Measurements from ENCODE around the gene PA2G4. TPM values are rescaled to one million over a fixed set of nuclear protein-coding genes. Genes with fewer than 3 reads are reported as not detected.
A peak's percentile ranks its signal among the peaks of the same experiment; 100 is the strongest.

Gene PA2G4
- polyA plus RNA-seq, 4 donors = 63.7 to 156 (median 93.2) TPM

DNA sequence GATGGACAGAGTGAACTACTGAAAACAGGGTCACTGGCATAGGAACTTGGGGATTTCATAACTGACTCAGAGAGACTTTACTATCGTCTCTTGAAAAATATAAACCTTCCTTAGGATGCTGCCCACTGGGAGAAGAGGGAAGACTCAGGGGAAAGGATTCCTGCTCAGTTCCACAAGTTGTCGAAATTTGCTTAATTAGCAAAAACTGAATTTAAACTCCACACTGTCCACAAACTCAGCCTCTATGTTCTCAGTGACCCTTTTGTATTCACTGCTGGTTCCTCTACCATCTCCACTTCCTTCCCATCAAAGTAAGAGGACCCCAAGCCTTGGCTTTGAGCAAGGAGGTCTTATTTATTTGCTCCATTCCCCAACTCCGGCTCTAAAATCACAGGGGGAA lies 40.9 kb downstream of the PA2G4 start:
- peaks cover 3 to 42% (median 16%) of the 10 kb centered on the region in 3 donors for H3K36me3 ChIP-seq (ENCODE audit: control insufficient read depth in 3 of 3, insufficient read depth in 2 of 3, low read depth in 1 of 3, low read length in 3 of 3)
- WGBS, 3 donors = 88 to 94% (median 94%) methylated on average over 3 of the region's 3 CpGs
- no peaks in the 10 kb centered on the region for H3K9me3 ChIP-seq (ENCODE audit: control insufficient read depth in 2 of 2, insufficient read depth in 1 of 2, low read depth in 1 of 2, low read length in 1 of 2)
- no peak overlapping the region for H3K4me3 ChIP-seq (ENCODE audit: low read depth in 1 of 3, low read length in 3 of 3)
- peaks cover 0 to 15% (median 0%) of the 10 kb centered on the region in 3 donors for H3K4me1 ChIP-seq (ENCODE audit: control insufficient read depth in 3 of 3, insufficient read depth in 2 of 3, low read depth in 1 of 3, low read length in 2 of 3)
- DNase-seq (no peak), FAIRE-seq (no peak)
- H3K27ac ChIP-seq (ENCODE audit: low read depth in 1 of 3, low read length in 2 of 3) = no peak overlapping the region
- H3K27me3 ChIP-seq (ENCODE audit: control insufficient read depth in 3 of 3, insufficient read depth in 3 of 3, low read length in 3 of 3) = no peaks in the 10 kb centered on the region

DNA sequence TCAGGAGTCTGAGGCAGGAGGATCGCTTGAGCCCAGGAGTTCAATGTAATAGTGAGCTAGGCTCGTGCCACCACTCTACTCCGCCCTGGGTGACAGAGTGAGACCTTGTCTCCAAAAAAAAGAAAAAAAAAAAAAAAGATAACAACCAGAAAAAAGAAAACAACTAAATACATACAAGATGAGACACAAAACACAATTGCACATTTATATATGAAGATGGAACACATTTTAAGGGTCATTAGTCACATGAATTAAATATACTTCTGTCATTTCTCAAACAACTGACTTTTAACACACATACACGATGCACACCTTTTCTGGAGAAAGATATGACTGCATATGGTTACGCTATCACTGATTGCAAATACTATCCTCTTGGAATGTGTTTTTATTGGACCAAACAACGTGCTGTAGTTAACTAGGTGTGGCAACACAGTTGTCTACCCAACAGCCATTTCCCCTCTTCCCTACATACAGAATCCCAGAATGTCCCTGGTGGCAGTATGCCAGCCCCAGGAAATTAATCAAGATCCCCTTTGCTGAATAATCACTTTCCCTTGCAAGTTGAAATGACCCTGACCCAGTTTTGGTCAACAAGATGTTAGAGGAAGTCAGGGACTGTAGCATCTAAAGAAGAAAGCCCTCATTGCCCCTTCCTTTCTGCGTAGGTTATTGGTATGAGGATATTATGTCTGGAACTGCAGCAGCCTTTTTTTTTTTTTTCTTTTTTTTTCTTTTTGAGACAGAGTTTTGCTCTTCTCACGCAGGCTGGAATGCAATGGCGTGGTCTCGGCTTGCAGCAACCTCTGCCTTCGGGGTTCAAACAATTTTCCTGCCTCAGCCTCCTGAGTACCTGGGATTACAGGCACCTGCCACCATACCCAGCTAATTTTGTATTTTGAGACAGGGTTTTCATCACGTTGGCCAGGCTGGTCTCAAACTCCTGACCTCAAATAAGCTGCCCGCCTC lies 42.4 kb downstream of the PA2G4 start:
- no peaks in the 10 kb centered on the region for H3K9me3 ChIP-seq (ENCODE audit: control insufficient read depth in 2 of 2, insufficient read depth in 1 of 2, low read depth in 1 of 2, low read length in 1 of 2)
- peaks cover 0 to 23% (median 0%) of the 10 kb centered on the region in 3 donors for H3K4me1 ChIP-seq (ENCODE audit: control insufficient read depth in 3 of 3, insufficient read depth in 2 of 3, low read depth in 1 of 3, low read length in 2 of 3)
- no peak for FAIRE-seq
- 61 to 70% (median 66%) methylated on average over 13 of the region's 13 CpGs for WGBS, 3 donors
- no peak overlapping the region for H3K4me3 ChIP-seq (ENCODE audit: low read depth in 1 of 3, low read length in 3 of 3)
- H3K27me3 ChIP-seq (ENCODE audit: control insufficient read depth in 3 of 3, insufficient read depth in 3 of 3, low read length in 3 of 3) = no peaks in the 10 kb centered on the region
- H3K27ac ChIP-seq (ENCODE audit: low read depth in 1 of 3, low read length in 2 of 3) = peak overlapping the region in 2 of 3 donors; percentile 21 to 29
- H3K36me3 ChIP-seq (ENCODE audit: control insufficient read depth in 3 of 3, insufficient read depth in 2 of 3, low read depth in 1 of 3, low read length in 3 of 3) = peaks cover 3 to 36% (median 10%) of the 10 kb centered on the region in 3 donors
- DNase-seq = peak; percentile 61 to 79

DNA sequence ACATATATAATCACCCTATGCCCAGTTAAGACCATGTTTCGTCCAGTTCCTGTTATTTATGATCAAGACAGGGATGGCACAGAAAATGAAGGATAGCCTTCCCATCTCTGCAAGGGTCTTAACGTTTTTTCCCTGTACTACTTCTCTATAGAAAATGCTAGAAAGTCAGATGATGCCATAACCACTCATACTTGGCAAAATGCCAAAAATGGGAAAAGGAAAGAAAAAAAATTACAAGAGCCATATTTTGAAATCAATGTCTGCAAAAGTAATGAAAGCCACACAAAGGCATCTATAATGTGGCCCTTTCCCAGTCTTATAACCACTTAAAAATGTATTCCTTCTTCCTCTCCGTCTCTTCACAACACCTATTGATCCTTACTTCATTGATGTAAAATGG lies 46.2 kb downstream of the PA2G4 start:
- Histone ChIP-seq H3K4me3 (ENCODE audit: low read depth in 1 of 3, low read length in 3 of 3) (no peak overlapping the region), H3K36me3 (ENCODE audit: control insufficient read depth in 3 of 3, insufficient read depth in 2 of 3, low read depth in 1 of 3, low read length in 3 of 3) (peaks cover 0 to 18% (median 4%) of the 10 kb centered on the region in 3 donors), H3K27ac (ENCODE audit: low read depth in 1 of 3, low read length in 2 of 3) (no peak overlapping the region), H3K9me3 (ENCODE audit: control insufficient read depth in 2 of 2, insufficient read depth in 1 of 2, low read depth in 1 of 2, low read length in 1 of 2) (no peaks in the 10 kb centered on the region), H3K27me3 (ENCODE audit: control insufficient read depth in 3 of 3, insufficient read depth in 3 of 3, low read length in 3 of 3) (no peaks in the 10 kb centered on the region), H3K4me1 (ENCODE audit: control insufficient read depth in 3 of 3, insufficient read depth in 2 of 3, low read depth in 1 of 3, low read length in 2 of 3) (peaks cover 2 to 36% (median 7%) of the 10 kb centered on the region in 3 donors)
- 62 to 69% (median 66%) methylated on average over 3 of the region's 3 CpGs for WGBS, 3 donors
- no peak for DNase-seq
- no peak for FAIRE-seq

DNA sequence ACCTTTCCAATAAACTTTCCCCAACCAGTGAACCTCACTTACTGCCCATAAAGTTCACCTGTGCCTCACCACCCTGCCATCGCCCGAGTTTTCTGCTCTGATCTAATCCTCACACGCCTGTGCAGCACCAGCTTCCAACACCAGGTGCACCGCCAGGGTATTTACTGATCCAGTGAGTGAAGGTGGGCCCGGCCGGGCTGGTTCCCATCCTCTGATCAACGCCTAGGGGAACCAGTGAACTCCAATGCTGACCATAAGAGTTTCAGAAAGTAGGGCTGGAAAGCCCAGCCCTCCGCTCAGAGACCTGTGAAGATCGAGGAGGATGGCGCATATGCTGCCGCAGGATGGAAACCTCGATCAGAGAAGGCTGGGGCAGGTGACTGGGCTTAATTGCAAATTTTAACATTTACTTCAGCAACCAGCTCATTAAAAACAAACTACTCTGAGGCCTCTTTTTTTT lies 47.3 kb downstream of the PA2G4 start:
- no peaks in the 10 kb centered on the region for H3K9me3 ChIP-seq (ENCODE audit: control insufficient read depth in 2 of 2, insufficient read depth in 1 of 2, low read depth in 1 of 2, low read length in 1 of 2)
- FAIRE-seq = no peak
- peak overlapping the region; percentile 49 to 54 (median 52) for H3K4me3 ChIP-seq (ENCODE audit: low read depth in 1 of 3, low read length in 3 of 3)

DNA sequence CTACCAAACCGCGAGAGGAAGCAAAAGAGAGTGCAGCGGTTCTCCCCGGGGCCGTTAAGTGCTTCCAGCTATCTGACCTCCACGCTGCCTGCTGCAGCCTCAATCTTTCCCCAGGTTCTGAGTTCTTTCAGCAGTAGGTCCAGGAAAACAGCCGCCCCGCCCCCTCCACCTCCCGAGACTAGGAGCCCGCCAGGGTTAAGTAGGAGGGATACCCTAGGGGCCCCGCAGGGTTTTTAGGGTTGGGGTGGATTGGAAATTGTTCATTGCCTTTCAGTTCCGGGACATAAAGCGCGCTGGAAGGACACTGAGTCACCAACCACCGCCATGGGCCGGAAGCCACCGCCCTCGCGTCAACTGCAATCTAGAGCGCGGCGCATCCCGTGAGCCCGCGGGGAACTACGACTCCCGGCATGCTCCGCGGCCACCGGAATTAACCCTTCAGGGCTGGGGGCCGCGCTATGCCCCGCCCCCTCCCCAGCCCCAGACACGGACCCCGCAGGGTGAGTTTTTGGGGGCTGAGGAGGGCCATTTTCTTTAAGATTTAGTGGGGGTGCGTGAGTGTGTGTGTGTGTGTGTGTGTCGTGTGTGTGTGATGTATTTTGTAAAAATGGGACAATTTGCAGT lies 47.9 kb downstream of the PA2G4 start, which contains the start of gene MYL6B:
Gene MYL6B (plus strand): TSS at position 456 of the 624 bp plus-strand sequence. CDS start 1,332 bp downstream, outside the sequence.
- DNase-seq (peak; percentile 94 to 97), FAIRE-seq (no peak)
- Histone ChIP-seq H3K27me3 (ENCODE audit: control insufficient read depth in 3 of 3, insufficient read depth in 3 of 3, low read length in 3 of 3) (no peaks in the 10 kb centered on the region), H3K27ac (ENCODE audit: low read depth in 1 of 3, low read length in 2 of 3) (peak within 1 kb of the TSS; percentile 86 to 96 (median 86)), H3K4me1 (ENCODE audit: control insufficient read depth in 3 of 3, insufficient read depth in 2 of 3, low read depth in 1 of 3, low read length in 2 of 3) (peaks cover 4 to 34% (median 7%) of the 10 kb centered on the region in 3 donors), H3K36me3 (ENCODE audit: control insufficient read depth in 3 of 3, insufficient read depth in 2 of 3, low read depth in 1 of 3, low read length in 3 of 3) (peaks cover 0 to 23% (median 5%) of the 10 kb centered on the region in 3 donors), H3K9me3 (ENCODE audit: control insufficient read depth in 2 of 2, insufficient read depth in 1 of 2, low read depth in 1 of 2, low read length in 1 of 2) (no peaks in the 10 kb centered on the region), H3K4me3 (ENCODE audit: low read depth in 1 of 3, low read length in 3 of 3) (peak within 1 kb of the TSS; percentile 49 to 54 (median 52))
- 0 to 1% (median 1%) methylated on average over 27 to 37 of the region's 37 CpGs for WGBS, 3 donors

More for the DNA sequence above, 47.3 kb downstream of the PA2G4 start:
- Histone ChIP-seq H3K27me3 (ENCODE audit: control insufficient read depth in 3 of 3, insufficient read depth in 3 of 3, low read length in 3 of 3) (no peaks in the 10 kb centered on the region), H3K36me3 (ENCODE audit: control insufficient read depth in 3 of 3, insufficient read depth in 2 of 3, low read depth in 1 of 3, low read length in 3 of 3) (peaks cover 0 to 23% (median 5%) of the 10 kb centered on the region in 3 donors), H3K4me1 (ENCODE audit: control insufficient read depth in 3 of 3, insufficient read depth in 2 of 3, low read depth in 1 of 3, low read length in 2 of 3) (peaks cover 4 to 36% (median 7%) of the 10 kb centered on the region in 3 donors), H3K27ac (ENCODE audit: low read depth in 1 of 3, low read length in 2 of 3) (peak overlapping the region; percentile 86 to 96 (median 86))
- DNase-seq = peak; percentile 81 to 87
- 0 to 4% (median 1%) methylated on average over 12 of the region's 12 CpGs for WGBS, 3 donors

DNA sequence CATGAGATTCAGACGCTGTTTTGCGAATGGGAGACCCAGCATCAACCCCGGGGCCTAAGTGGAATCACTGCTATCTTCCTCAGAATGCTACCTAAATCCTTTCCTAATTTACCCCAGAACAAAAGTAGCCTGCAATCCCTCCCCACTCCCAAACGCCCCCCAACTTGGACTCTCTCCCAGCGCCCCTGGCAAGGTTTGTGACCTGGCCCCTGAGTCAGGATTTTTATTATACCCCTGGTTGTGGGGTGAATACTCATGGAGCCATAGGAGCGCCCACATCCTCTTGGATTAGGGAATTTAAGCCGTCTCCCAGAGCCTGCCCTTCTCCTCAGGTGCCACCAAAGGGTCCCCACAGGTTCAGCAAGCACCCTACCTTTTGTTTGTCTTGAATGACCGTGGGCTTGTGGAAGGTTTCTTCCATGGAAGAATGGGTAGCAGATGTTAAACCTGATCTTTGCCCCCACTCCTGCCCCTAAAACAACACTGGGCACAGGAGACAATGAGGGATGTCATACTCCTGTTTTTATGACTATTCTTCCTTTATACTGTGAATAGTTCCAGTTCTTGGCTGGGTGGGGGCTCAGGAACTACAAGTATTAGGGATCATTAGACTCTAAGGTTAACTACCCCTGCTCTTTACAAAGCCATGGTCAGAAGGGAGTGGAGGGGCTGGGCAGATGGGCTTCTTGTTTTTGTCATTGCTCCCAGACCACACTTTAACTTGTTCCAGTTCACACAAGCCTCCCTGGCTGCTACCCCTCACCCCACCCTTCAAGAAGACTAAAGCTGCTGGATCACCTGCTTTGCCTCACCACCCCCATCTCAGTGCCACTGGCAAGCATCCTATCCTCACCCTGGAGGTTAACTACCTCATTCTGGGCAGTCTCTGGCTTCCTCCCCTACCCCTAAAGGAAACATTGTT lies 48.7 kb downstream of the PA2G4 start:
- peaks cover 0 to 23% (median 5%) of the 10 kb centered on the region in 3 donors for H3K36me3 ChIP-seq (ENCODE audit: control insufficient read depth in 3 of 3, insufficient read depth in 2 of 3, low read depth in 1 of 3, low read length in 3 of 3)
- H3K4me3 ChIP-seq (ENCODE audit: low read depth in 1 of 3, low read length in 3 of 3) = peak overlapping the region; percentile 49 to 54 (median 52)
- WGBS, 3 donors = 3 to 10% (median 10%) methylated on average over 8 of the region's 8 CpGs
- no peaks in the 10 kb centered on the region for H3K9me3 ChIP-seq (ENCODE audit: control insufficient read depth in 2 of 2, insufficient read depth in 1 of 2, low read depth in 1 of 2, low read length in 1 of 2)
- no peaks in the 10 kb centered on the region for H3K27me3 ChIP-seq (ENCODE audit: control insufficient read depth in 3 of 3, insufficient read depth in 3 of 3, low read length in 3 of 3)
- DNase-seq (peak in 1 of 2 donors; percentile 51), FAIRE-seq (no peak)
- H3K4me1 ChIP-seq (ENCODE audit: control insufficient read depth in 3 of 3, insufficient read depth in 2 of 3, low read depth in 1 of 3, low read length in 2 of 3) = peaks cover 4 to 38% (median 7%) of the 10 kb centered on the region in 3 donors
- H3K27ac ChIP-seq (ENCODE audit: low read depth in 1 of 3, low read length in 2 of 3) = peak overlapping the region; percentile 6 to 96 (median 86)

DNA sequence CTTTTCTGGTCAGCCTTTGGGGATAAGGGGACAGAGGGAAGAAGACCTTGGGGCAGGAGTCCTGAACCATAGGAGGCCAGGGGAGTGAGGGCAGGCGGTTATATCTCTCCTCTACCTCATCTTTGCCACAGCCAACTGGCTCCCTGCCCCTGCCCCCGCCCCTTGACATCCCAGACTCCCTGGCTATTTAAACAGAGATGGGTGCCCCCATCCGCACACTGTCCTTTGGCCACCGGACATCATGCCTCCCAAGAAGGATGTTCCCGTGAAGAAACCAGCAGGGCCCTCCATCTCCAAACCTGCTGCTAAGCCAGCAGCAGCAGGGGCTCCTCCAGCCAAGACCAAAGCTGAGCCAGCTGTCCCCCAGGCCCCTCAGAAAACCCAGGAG lies 49.3 kb downstream of the PA2G4 start:
- no peak for DNase-seq
- H3K4me3 ChIP-seq (ENCODE audit: low read depth in 1 of 3, low read length in 3 of 3) = no peak overlapping the region
- no peaks in the 10 kb centered on the region for H3K9me3 ChIP-seq (ENCODE audit: control insufficient read depth in 2 of 2, insufficient read depth in 1 of 2, low read depth in 1 of 2, low read length in 1 of 2)
- no peak overlapping the region for H3K27ac ChIP-seq (ENCODE audit: low read depth in 1 of 3, low read length in 2 of 3)
- WGBS, 3 donors = 75 to 87% (median 77%) methylated on average over 5 of the region's 5 CpGs
- no peaks in the 10 kb centered on the region for H3K27me3 ChIP-seq (ENCODE audit: control insufficient read depth in 3 of 3, insufficient read depth in 3 of 3, low read length in 3 of 3)
- FAIRE-seq = no peak
- H3K36me3 ChIP-seq (ENCODE audit: control insufficient read depth in 3 of 3, insufficient read depth in 2 of 3, low read depth in 1 of 3, low read length in 3 of 3) = peaks cover 0 to 23% (median 5%) of the 10 kb centered on the region in 3 donors
- H3K4me1 ChIP-seq (ENCODE audit: control insufficient read depth in 3 of 3, insufficient read depth in 2 of 3, low read depth in 1 of 3, low read length in 2 of 3) = peaks cover 4 to 38% (median 7%) of the 10 kb centered on the region in 3 donors
